ENCODE data around the gene EYA2.

- no peak for TF ChIP-seq POLR2A (IDR thresholded peaks at IDR 0.05; ENCODE audit: extremely low read depth, insufficient read length)
- TF ChIP-seq CTCF (IDR thresholded peaks at IDR 0.05; ENCODE audit: low read depth, low read length), result no peak
- no peak for TF ChIP-seq MYC (IDR thresholded peaks at IDR 0.05; ENCODE audit: low read depth, low read length)
- no peak for TF ChIP-seq MAX (IDR thresholded peaks at IDR 0.05; ENCODE audit: low read depth, low read length)
Measured at GRCh38 chr20:46977204-46977603, 82.6 kb downstream of the EYA2 start.

All from NB4 (cell line).